OCI-LY1 (cell line): Measurements from ENCODE around the gene KCNC4.

ENCODE experiments used
- CTCF ChIP-seq: fragments of 200-600 bp; sonication (generic), shearing (Covaris generic); IDR thresholded peaks from 2 replicates; pipeline ENCODE4 v1.5.1; 2017; ENCODE audit warnings: mild to moderate bottlenecking, antibody characterized with exemption, low read length, moderate library complexity, mixed read lengths
- EZH2 ChIP-seq: fragments of 200-600 bp; sonication (generic), shearing (Covaris generic); IDR thresholded peaks from 2 replicates; pipeline ENCODE4 v1.8.0; 2017; ENCODE audit warnings: borderline replicate concordance, mixed run types, mild to moderate bottlenecking, antibody characterized with exemption, low read length, moderate library complexity, mixed read lengths

DNA sequence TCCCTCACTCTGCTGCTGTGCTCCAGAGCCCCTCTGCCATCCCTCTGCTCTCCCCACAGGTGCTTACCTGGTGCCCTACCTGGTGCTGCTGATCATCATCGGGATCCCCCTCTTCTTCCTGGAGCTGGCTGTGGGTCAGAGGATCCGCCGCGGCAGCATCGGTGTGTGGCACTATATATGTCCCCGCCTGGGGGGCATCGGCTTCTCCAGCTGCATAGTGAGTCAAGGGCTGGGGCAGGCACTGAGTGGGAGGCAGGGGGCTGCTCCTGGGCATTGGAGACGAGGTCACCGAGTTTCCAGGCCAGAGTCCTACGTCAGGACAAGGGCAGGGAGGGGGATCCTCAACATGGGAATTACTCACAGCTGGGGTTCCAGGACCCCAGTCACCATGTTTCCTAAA, 38.1 kb upstream of the KCNC4 start:
- TF ChIP-seq CTCF, result no peak
- no peak for TF ChIP-seq EZH2
